Effector CD4-positive, alpha-beta T cell (primary cell): ENCODE results near the gene C3orf70.

ENCODE experiments used
- DNase-seq: peaks from one replicate; pipeline ENCODE4 v3.0.0-alpha.2; 2020

C3orf70 gene

DNA sequence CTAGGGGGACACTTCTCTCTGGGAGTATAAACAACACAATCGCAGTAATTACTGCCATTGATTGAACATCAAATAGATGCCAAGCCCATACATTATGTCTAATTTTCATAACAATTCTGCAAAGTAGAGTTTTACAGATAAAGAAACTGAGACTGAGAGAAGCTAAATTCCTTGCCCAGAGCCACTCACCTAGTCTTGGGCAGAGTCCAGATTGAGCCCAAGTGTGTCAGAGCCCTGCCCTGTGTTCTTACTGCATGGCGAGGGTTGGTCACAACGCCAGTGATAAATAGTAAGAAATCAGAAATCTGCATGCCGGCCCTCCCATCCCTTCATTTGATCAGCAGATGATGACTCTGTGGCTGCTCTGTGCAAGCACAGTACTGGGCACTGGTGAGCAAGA is 106.3 kb downstream of the C3orf70 start:
- no peak for DNase-seq

GRCh38 chr3:185046164-185046515 is 106.7 kb downstream of the C3orf70 start:
- no peak for DNase-seq

- DNase-seq = no peak
Measured at GRCh38 chr3:185042312-185043050, 110.4 kb downstream of the C3orf70 start.

DNA sequence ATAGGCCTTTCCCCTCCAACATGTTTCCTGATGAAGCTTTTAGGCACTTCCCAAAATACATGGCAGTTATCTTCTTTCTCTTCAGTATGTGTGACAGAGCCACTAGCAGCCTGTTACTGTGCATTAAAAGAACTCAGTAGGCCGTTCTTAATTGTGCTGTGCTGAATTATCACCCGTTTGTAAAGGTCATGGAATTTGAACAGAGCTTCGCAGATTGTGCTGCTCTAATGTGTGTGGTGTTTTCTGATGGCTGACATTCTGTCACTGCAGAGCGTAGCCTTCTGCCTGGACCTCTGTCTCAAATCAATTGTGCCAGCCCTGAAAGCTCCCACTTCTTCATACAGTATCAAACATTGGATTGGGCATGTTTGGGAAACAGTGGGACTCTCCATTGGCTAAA is 111.3 kb downstream of the C3orf70 start:
- no peak for DNase-seq

DNA sequence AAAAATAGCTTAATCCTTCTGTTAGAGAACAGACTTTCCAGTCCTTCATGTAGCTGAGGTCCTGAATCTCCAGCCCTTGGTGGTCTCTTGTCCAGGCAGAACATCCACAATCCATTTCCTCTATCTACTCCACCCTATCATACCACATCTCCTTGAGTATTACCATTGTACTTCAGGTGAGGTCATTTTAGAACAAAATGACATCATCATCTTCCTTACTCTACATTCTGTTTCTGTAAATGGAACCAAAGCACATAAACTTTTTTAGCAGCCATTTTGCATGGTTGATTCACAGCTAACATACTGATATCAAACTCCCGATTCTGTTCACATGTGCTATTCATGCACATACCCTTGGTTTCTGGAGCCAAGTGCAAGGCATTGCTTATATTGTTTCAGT is 112.4 kb downstream of the C3orf70 start:
- no peak for DNase-seq

GRCh38 chr3:185037801-185038200 is 115.1 kb downstream of the C3orf70 start:
- no peak for DNase-seq

DNA sequence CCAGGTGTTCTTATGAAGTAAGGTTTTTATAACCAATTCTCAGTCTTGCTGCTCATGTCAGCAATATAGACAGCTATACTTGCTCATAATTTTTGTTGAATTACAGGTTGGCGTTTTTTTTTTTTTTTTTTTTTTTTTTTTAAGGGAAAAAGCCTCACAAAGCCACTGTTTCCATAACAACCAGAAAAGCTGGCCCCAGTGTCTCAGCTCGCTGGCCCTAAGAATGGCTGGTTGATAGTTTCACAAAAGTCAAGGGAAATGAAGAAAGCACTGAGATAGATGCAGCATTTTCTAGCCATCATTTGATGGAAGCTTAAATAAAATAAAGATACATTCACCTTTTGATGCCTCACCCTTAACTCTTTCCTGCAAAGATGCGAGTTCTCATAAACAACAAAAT is 121.9 kb downstream of the C3orf70 start:
- DNase-seq = no peak

GRCh38 chr3:185030399-185030798 is 122.5 kb downstream of the C3orf70 start:
- DNase-seq = no peak

DNA sequence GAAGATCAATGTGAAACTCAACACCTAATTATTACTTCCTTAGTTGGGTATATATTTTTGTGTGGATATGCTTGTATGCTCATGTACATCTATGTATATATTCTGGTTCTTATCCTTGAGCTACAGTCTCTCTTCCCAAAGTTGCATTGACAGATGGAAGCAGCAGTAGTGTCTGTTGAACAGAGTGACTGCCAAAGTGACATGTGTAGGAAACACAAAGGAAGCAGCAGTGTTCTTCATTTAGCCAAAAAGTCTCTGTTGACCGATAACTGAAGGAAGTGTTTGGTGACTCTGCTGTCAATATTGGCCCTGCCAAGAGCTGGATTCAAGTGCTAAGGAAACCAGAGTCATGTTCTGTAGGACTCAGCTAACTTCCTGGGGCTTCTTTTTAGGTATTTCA is 123.8 kb downstream of the C3orf70 start:
- DNase-seq = no peak

GRCh38 chr3:185028121-185028520 is 124.7 kb downstream of the C3orf70 start:
- DNase-seq = no peak
